HepG2 (cell line): ENCODE results near the gene PPP2R2C. TPM values are rescaled to one million over a fixed set of nuclear protein-coding genes. Genes with fewer than 3 reads are reported as not detected.

ENCODE experiments used
- ATAC-seq: fragments of 200-7000 bp; cut with Tn5 transposase; 3 replicates; pipeline ENCODE4 v1.9.1; 2020; ENCODE audit warnings: mild to moderate bottlenecking, moderate library complexity
- BruUV-seq: library from RNA; stranded (reverse); fragments of 400-500 nt; replicated peaks from 2 replicates; lab custom pipeline; 2021; lab: Mats Ljungman, UMichigan
- CTCF ChIA-PET: fragments of 300-600 bp; formaldehyde crosslinking; extraction: SDS; loops from one replicate; lab custom pipeline; 2021; ENCODE audit warnings: low total read pairs, inconsistent platforms, low intra/inter-chr PET ratio; lab: Yijun Ruan, JAX
- POLR2A ChIA-PET: fragments of 350-600 bp; sonication (Branson Sonifier 250); formaldehyde crosslinking; loops from one replicate; lab custom pipeline; 2020; ENCODE audit warnings: antibody characterized with exemption, inconsistent platforms; lab: Yijun Ruan, JAX
- DNase-seq: peaks from one replicate; pipeline ENCODE4 v3.0.0-alpha.2; 2015; ENCODE audit warnings: low spot score
- FAIRE-seq: peaks from 3 replicates; lab custom pipeline; 2011; peaks lifted over from hg19 to GRCh38; lab: Jason Lieb, UNC
- H2AFZ ChIP-seq: one replicate; pipeline ENCODE4 v1.6.1; 2011; ENCODE audit warnings: low read length, inconsistent platforms
- H3K27ac ChIP-seq: fragments of 300-600 bp; 3 replicates; pipeline ENCODE4 v1.8.0; 2011; ENCODE audit warnings: mixed run types, mild to moderate bottlenecking, mixed read lengths, low read length, inconsistent platforms; ENCODE audit not compliant: insufficient read depth; ENCODE audit errors: extremely low read length
- H3K27me3 ChIP-seq, 2 experiments: fragments of 200-600 bp in 1 of 2; 2 replicates in 1 of 2; 3 replicates in 1 of 2; pipeline versions ENCODE4 v1.6.0 to v1.8.0; 2011; ENCODE audit warnings: low read length in 2 of 2, mild to moderate bottlenecking in 2 of 2, moderate library complexity in 2 of 2, inconsistent platforms in 1 of 2; ENCODE audit not compliant: insufficient read depth in 2 of 2, control insufficient read depth in 1 of 2
- H3K36me3 ChIP-seq, 2 experiments: fragments of 200-600 bp in 1 of 2; replicated peaks in 1 of 2; 2 replicates in 1 of 2; 3 replicates in 1 of 2; pipeline versions ENCODE4 v1.5.1 to v1.8.0; 2011; ENCODE audit warnings: low read length in 2 of 2, inconsistent platforms in 1 of 2; ENCODE audit not compliant: insufficient read depth in 2 of 2, control insufficient read depth in 1 of 2
- H3K4me1 ChIP-seq: 2 replicates; pipeline ENCODE4 v1.5.1; 2012; ENCODE audit warnings: low read length, inconsistent platforms; ENCODE audit not compliant: insufficient read depth
- H3K4me2 ChIP-seq: 2 replicates; pipeline ENCODE4 v1.6.0; 2011; ENCODE audit warnings: low read depth, low read length, inconsistent platforms
- H3K4me3 ChIP-seq, 3 experiments: fragments of 200-600 bp in 1 of 3; sonication (generic), shearing (Covaris generic) in 1 of 3; replicated peaks in 1 of 3; 2 replicates each; pipeline ENCODE4 v1.5.1; 2011 to 2016; ENCODE audit warnings: low read length in 3 of 3, inconsistent platforms in 2 of 3, low read depth in 2 of 3, mild to moderate bottlenecking in 2 of 3, control low read depth in 1 of 3, mixed read lengths in 1 of 3; ENCODE audit not compliant: insufficient read depth in 1 of 3
- H3K79me2 ChIP-seq: one replicate; pipeline ENCODE4 v1.6.1; 2011; ENCODE audit warnings: low read length, inconsistent platforms; ENCODE audit not compliant: insufficient read depth
- H3K9ac ChIP-seq: 2 replicates; pipeline ENCODE4 v1.6.0; 2011; ENCODE audit warnings: mild to moderate bottlenecking, low read depth, low read length, inconsistent platforms; ENCODE audit not compliant: insufficient read depth
- H3K9me3 ChIP-seq: 2 replicates; pipeline ENCODE4 v1.5.1; 2012; ENCODE audit warnings: mild to moderate bottlenecking, low read length
- H4K20me1 ChIP-seq: 2 replicates; pipeline ENCODE4 v1.6.0; 2011; ENCODE audit warnings: inconsistent platforms, mild to moderate bottlenecking, low read length, moderate library complexity; ENCODE audit not compliant: insufficient read depth
- AKAP8 ChIP-seq: sonication (generic); formaldehyde crosslinking; IDR thresholded peaks from 2 replicates; pipeline ENCODE4 v1.5.1; 2020; ENCODE audit warnings: mild to moderate bottlenecking, missing genetic modification reagents
- ARHGAP35 ChIP-seq: sonication (generic); formaldehyde crosslinking; IDR thresholded peaks from 2 replicates; pipeline ENCODE4 v1.9.0; 2022; ENCODE audit warnings: mild to moderate bottlenecking, inconsistent platforms, moderate library complexity, missing genetic modification reagents, borderline replicate concordance
- BHLHE40 ChIP-seq: IDR thresholded peaks from 2 replicates; pipeline ENCODE4 v1.6.1; 2011; ENCODE audit warnings: low read length, improper control_type of control experiment
- CBFB ChIP-seq: sonication (generic); formaldehyde crosslinking; IDR thresholded peaks from 2 replicates; pipeline ENCODE4 v1.4.0; 2020; ENCODE audit warnings: missing genetic modification reagents
- CREB3 ChIP-seq: sonication (generic); formaldehyde crosslinking; IDR thresholded peaks from 2 replicates; pipeline ENCODE4 v1.5.0; 2020; ENCODE audit warnings: missing genetic modification reagents
- CTCF ChIP-seq: sonication (generic); formaldehyde crosslinking; IDR thresholded peaks from 2 replicates; pipeline ENCODE4 v1.5.0; 2020; ENCODE audit warnings: mild to moderate bottlenecking, missing genetic modification reagents, moderate library complexity
- GABPB1 ChIP-seq: IDR thresholded peaks from 2 replicates; pipeline ENCODE4 v1.6.1; 2016; ENCODE audit warnings: mild to moderate bottlenecking, missing genetic modification reagents, moderate library complexity, missing compliant biosample characterization
- GRHL1 ChIP-seq: sonication (generic); formaldehyde crosslinking; conservative IDR thresholded peaks from 2 replicates; pipeline ENCODE4 v1.8.0; 2022; ENCODE audit warnings: missing genetic modification reagents
- KDM2A ChIP-seq: sonication (generic); formaldehyde crosslinking; IDR thresholded peaks from 2 replicates; pipeline ENCODE4 v1.4.0; 2020; ENCODE audit warnings: low read depth, missing genetic modification reagents, borderline replicate concordance
- PHF20 ChIP-seq: sonication (generic); formaldehyde crosslinking; IDR thresholded peaks from 2 replicates; pipeline ENCODE4 v1.5.0; 2020; ENCODE audit warnings: mild to moderate bottlenecking, missing genetic modification reagents
- SKI ChIP-seq: fragments of 450-650 bp; IDR thresholded peaks from one replicate; pipeline ENCODE4 v1.6.1; 2018; ENCODE audit warnings: mild to moderate bottlenecking; ENCODE audit not compliant: partially characterized antibody
- WIZ ChIP-seq: sonication (generic); formaldehyde crosslinking; IDR thresholded peaks from 2 replicates; pipeline ENCODE4 v1.5.1; 2020; ENCODE audit warnings: mild to moderate bottlenecking, missing genetic modification reagents
- XRCC5 ChIP-seq: fragments of 200-400 bp; formaldehyde crosslinking; optimal IDR thresholded peaks from 2 replicates; pipeline ENCODE3; 2017; ENCODE audit warnings: mild to moderate bottlenecking, low read length
- ZFY ChIP-seq: sonication (generic); formaldehyde crosslinking; IDR thresholded peaks from 2 replicates; pipeline ENCODE4 v1.4.0; 2020; ENCODE audit warnings: missing genetic modification reagents
- ZIK1 ChIP-seq: sonication (generic); formaldehyde crosslinking; IDR thresholded peaks from 2 replicates; pipeline ENCODE4 v1.5.0; 2020; ENCODE audit warnings: mild to moderate bottlenecking, low read depth, missing genetic modification reagents, borderline replicate concordance
- ZNF44 ChIP-seq: sonication (generic); formaldehyde crosslinking; IDR thresholded peaks from 2 replicates; pipeline ENCODE4 v1.5.1; 2020; ENCODE audit warnings: mild to moderate bottlenecking, missing genetic modification reagents
- ZNF629 ChIP-seq: sonication (generic); formaldehyde crosslinking; conservative IDR thresholded peaks from 2 replicates; pipeline ENCODE4 v1.5.0; 2020; ENCODE audit warnings: missing genetic modification reagents
- ZNF792 ChIP-seq: IDR thresholded peaks from 2 replicates; pipeline ENCODE4 v1.6.1; 2016
- ZNF816 ChIP-seq: sonication (generic); formaldehyde crosslinking; IDR thresholded peaks from 2 replicates; pipeline ENCODE4 v1.8.0; 2022; ENCODE audit warnings: missing genetic modification reagents, mild to moderate bottlenecking, borderline replicate concordance
- ZNF883 ChIP-seq: sonication (generic); formaldehyde crosslinking; IDR thresholded peaks from 2 replicates; pipeline ENCODE4 v1.5.1; 2020; ENCODE audit warnings: mild to moderate bottlenecking, missing genetic modification reagents; ENCODE audit errors: not compliant biosample characterization
- WGBS: methylation state at CpG from one replicate; pipeline ENCODE4 v1.1.6; 2017; ENCODE audit warnings: low lambda C conversion rate; 5-methylcytosine and 5-hydroxymethylcytosine counted together
- in situ Hi-C: cut with HindIII; loops from 2 replicates; pipeline ENCODE4 v1.10.0; 2017; ENCODE audit warnings: low pct_unique_long_range_greater_than_20kb; ENCODE audit not compliant: extremely low pct_ligation_motif_present
- intact Hi-C: fragments of 100-400 bp; cut with micrococcal nuclease; formaldehyde crosslinking; loops from one replicate; pipeline ENCODE4 v1.10.0; 2022; ENCODE audit not compliant: unreplicated experiment
- polyA plus RNA-seq, 8 experiments: library from polyadenylated mRNA; depleted of rRNA in 3 of 8; stranded (reverse) in 7 of 8; unstranded in 1 of 8; fragments of >200 nt; fragmentation: Illumina TruSeq in 4 of 8; extraction: Trizol in 4 of 8; gene quantifications; 2 replicates each; pipeline versions ENCODE4 v1.2.1 to v1.2.3, GENCODE V29; 2011 to 2016; ENCODE audit warnings: low read depth in 4 of 8, missing spikeins in 1 of 8, mixed read lengths in 1 of 8; ENCODE audit not compliant: insufficient read depth in 1 of 8
- total RNA-seq, 5 experiments: library from RNA; depleted of rRNA; stranded (reverse); fragments of >200 nt; fragmentation: Illumina TruSeq; extraction: Trizol; gene quantifications; 2 replicates each; pipeline ENCODE4 v1.2.3, GENCODE V29; 2016; ENCODE audit warnings: low read depth in 1 of 5

The PPP2R2C gene
- total and polyA plus RNA-seq, 2 of the 13 experiments (the other 11 are each of a cell fraction or from before 2014, with no cell fraction given) = 0.60 to 8.6 TPM

- peak; percentile 82 for TF ChIP-seq CTCF
- TF ChIP-seq KDM2A (CRISPR knock-in tag) = peak; percentile 40; the same call in 1 of the 2 replicates
- TF ChIP-seq XRCC5 = peak; percentile 53
- no peak for TF ChIP-seq ZNF44
- TF ChIP-seq GABPB1 (CRISPR knock-in tag) = no peak
- TF ChIP-seq ZNF883 (CRISPR knock-in tag) = no peak
- TF ChIP-seq ARHGAP35 = no peak
- no peak for TF ChIP-seq SKI
- TF ChIP-seq, all 625 proteins: peak for 9
Observed at GRCh38 chr4:6343939-6344408, 128.4 kb downstream of the PPP2R2C start (continued).

GRCh38 chr4:6342530-6343293 is 129.7 kb downstream of the PPP2R2C start:
- no peaks in the 10 kb centered on the region for H4K20me1 ChIP-seq
- ChIA-PET POLR2A (no interaction called here), CTCF (interaction anchor here (1.0 to 1.7 kb wide), 2 partner anchors 12 to 204 kb away, joined by 3 to 5 read pairs; no protein-coding TSS in a partner anchor)
- intact Hi-C loops (loop anchor here (5.0 kb wide), 1 partner anchor 205 kb away; no protein-coding TSS in a partner anchor), in situ Hi-C loops (loop anchor here (5.0 kb wide), 1 partner anchor 40 kb away; no protein-coding TSS in a partner anchor)
- no peak overlapping the region for H2AFZ ChIP-seq
- H3K4me2 ChIP-seq = no peak overlapping the region
- H3K4me1 ChIP-seq = peaks cover 15% of the 10 kb centered on the region
- ATAC-seq = no peak
- no peak for DNase-seq
- no peak overlapping the region for H3K4me3 ChIP-seq
- no peak overlapping the region for H3K27ac ChIP-seq
- BruUV-seq = no TSS peak
- H3K9me3 ChIP-seq = no peaks in the 10 kb centered on the region
- H3K9ac ChIP-seq = no peak overlapping the region
- no peak for FAIRE-seq
- peaks cover 11 to 70% of the 10 kb centered on the region in 2 experiments; a peak in 4 of 5 replicates for H3K27me3 ChIP-seq
- no peaks in the 10 kb centered on the region for H3K79me2 ChIP-seq
- 32% methylated on average over 22 of the region's 23 CpGs for WGBS
- H3K36me3 ChIP-seq = no peaks in the 10 kb centered on the region
- no peak for TF ChIP-seq WIZ (CRISPR knock-in tag)
- no peak for TF ChIP-seq ZNF792 (CRISPR knock-in tag)
- no peak for TF ChIP-seq PHF20 (CRISPR knock-in tag)
- no peak for TF ChIP-seq ZFY
- TF ChIP-seq GRHL1 (CRISPR knock-in tag) = no peak
- TF ChIP-seq ZNF629 (CRISPR knock-in tag) = no peak
- no peak for TF ChIP-seq CREB3 (CRISPR knock-in tag)
- no peak for TF ChIP-seq ZIK1 (CRISPR knock-in tag)
- no peak for TF ChIP-seq BHLHE40
- no peak for TF ChIP-seq ZNF816 (CRISPR knock-in tag)
- TF ChIP-seq CBFB (CRISPR knock-in tag) = no peak
- no peak for TF ChIP-seq AKAP8 (CRISPR knock-in tag)
